ENCODE measurements around the gene KATNAL2.
"Not testable (repeated sequence)": the region's sequence is repeated elsewhere in the genome, so short reads cannot be mapped to it uniquely, and the experiment has no call there.

- TF ChIP-seq, protein P1, sequence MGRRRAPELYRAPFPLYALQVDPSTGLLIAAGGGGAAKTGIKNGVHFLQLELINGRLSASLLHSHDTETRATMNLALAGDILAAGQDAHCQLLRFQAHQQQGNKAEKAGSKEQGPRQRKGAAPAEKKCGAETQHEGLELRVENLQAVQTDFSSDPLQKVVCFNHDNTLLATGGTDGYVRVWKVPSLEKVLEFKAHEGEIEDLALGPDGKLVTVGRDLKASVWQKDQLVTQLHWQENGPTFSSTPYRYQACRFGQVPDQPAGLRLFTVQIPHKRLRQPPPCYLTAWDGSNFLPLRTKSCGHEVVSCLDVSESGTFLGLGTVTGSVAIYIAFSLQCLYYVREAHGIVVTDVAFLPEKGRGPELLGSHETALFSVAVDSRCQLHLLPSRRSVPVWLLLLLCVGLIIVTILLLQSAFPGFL (CRISPR knock-in tag; IDR thresholded peaks at IDR 0.05; ENCODE audit: borderline replicate concordance) = not testable (repeated sequence)
- TF ChIP-seq CTCF (IDR thresholded peaks at IDR 0.05); MYBL2 (CRISPR knock-in tag; IDR thresholded peaks at IDR 0.05); CBFB (CRISPR knock-in tag; IDR thresholded peaks at IDR 0.05; ENCODE audit: low read depth); ZNF512 (CRISPR knock-in tag; IDR thresholded peaks at IDR 0.05; ENCODE audit: borderline replicate concordance); CREM (CRISPR knock-in tag; IDR thresholded peaks at IDR 0.05); SP1 (CRISPR knock-in tag; conservative IDR thresholded peaks at IDR 0.05); ZNF263 (CRISPR knock-in tag; IDR thresholded peaks at IDR 0.05; ENCODE audit: low read depth); FOXP4 (CRISPR knock-in tag; IDR thresholded peaks at IDR 0.05); JAZF1 (CRISPR knock-in tag; IDR thresholded peaks at IDR 0.05): not testable (repeated sequence)
- TF ChIP-seq, protein P2, sequence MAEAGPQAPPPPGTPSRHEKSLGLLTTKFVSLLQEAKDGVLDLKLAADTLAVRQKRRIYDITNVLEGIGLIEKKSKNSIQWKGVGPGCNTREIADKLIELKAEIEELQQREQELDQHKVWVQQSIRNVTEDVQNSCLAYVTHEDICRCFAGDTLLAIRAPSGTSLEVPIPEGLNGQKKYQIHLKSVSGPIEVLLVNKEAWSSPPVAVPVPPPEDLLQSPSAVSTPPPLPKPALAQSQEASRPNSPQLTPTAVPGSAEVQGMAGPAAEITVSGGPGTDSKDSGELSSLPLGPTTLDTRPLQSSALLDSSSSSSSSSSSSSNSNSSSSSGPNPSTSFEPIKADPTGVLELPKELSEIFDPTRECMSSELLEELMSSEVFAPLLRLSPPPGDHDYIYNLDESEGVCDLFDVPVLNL (CRISPR knock-in tag; IDR thresholded peaks at IDR 0.05; ENCODE audit: borderline replicate concordance, low read depth) = not testable (repeated sequence)
- TF ChIP-seq, protein P3, sequence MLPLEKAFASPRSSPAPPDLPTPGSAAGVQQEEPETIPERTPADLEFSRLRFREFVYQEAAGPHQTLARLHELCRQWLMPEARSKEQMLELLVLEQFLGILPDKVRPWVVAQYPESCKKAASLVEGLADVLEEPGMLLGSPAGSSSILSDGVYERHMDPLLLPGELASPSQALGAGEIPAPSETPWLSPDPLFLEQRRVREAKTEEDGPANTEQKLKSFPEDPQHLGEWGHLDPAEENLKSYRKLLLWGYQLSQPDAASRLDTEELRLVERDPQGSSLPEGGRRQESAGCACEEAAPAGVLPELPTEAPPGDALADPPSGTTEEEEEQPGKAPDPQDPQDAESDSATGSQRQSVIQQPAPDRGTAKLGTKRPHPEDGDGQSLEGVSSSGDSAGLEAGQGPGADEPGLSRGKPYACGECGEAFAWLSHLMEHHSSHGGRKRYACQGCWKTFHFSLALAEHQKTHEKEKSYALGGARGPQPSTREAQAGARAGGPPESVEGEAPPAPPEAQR (CRISPR knock-in tag; IDR thresholded peaks at IDR 0.05) = not testable (repeated sequence)
These were observed 46.5 kb downstream of the KATNAL2 start for GRCh38 chr18:46963656-46964578.

Measured in WTC11 (cell line).